Caco-2 (cell line): ENCODE measurements around the gene GRK4. TPM values are rescaled to one million over a fixed set of nuclear protein-coding genes. Genes with fewer than 3 reads are reported as not detected.
A peak's percentile ranks its signal among the peaks of the same experiment; 100 is the strongest.
"Not testable (repeated sequence)": the region's sequence is repeated elsewhere in the genome, so short reads cannot be mapped to it uniquely, and the experiment has no call there.

Source experiments
- BruUV-seq: library from RNA; stranded (reverse); fragments of 400-500 nt; replicated peaks from 2 replicates; lab custom pipeline; 2021; lab: Mats Ljungman, UMichigan
- CTCF ChIA-PET: fragments of 300-600 bp; sonication (Branson Sonifier 250); formaldehyde crosslinking; loops from one replicate; lab custom pipeline; 2022; ENCODE audit warnings: antibody characterized with exemption; lab: Charles Lee
- POLR2A ChIA-PET: fragments of 300-600 bp; sonication (Branson Sonifier 250); formaldehyde crosslinking; loops from one replicate; lab custom pipeline; 2022; ENCODE audit warnings: antibody characterized with exemption; lab: Charles Lee
- DNase-seq, 2 experiments: peaks; one replicate each; pipeline versions ENCODE4 v3.0.0 to v3.0.0-alpha.2; 2020 to 2022
- H3K27me3 ChIP-seq: replicated peaks from 2 replicates; pipeline ENCODE4 v1.6.0; 2011; ENCODE audit warnings: low read length; ENCODE audit not compliant: control insufficient read depth, insufficient read depth
- H3K36me3 ChIP-seq: 2 replicates; pipeline ENCODE4 v1.5.1; 2011; ENCODE audit warnings: low read length; ENCODE audit not compliant: control insufficient read depth, insufficient read depth
- H3K4me1 ChIP-seq: fragments of 250-450 bp; sonication (Bioruptor Pico); 2 replicates; pipeline ENCODE4 v1.5.1; 2020; ENCODE audit warnings: mild to moderate bottlenecking
- H3K4me3 ChIP-seq: 2 replicates; pipeline ENCODE4 v1.5.1; 2011; ENCODE audit warnings: low read depth, mild to moderate bottlenecking, control low read depth, low read length
- H3K9me3 ChIP-seq: fragments of 250-450 bp; sonication (Bioruptor Pico); 2 replicates; pipeline ENCODE4 v1.5.1; 2020; ENCODE audit warnings: mild to moderate bottlenecking, moderate library complexity
- H3K27ac Mint-ChIP-seq: one replicate; pipeline ENCODE4 v1.8.0; 2022; ENCODE audit warnings: mixed read lengths; ENCODE audit not compliant: unreplicated experiment
- H3K27me3 Mint-ChIP-seq: one replicate; pipeline ENCODE4 v1.8.0; 2022; ENCODE audit warnings: mixed read lengths; ENCODE audit not compliant: insufficient read depth, unreplicated experiment
- H3K36me3 Mint-ChIP-seq: one replicate; pipeline ENCODE4 v1.8.0; 2022; ENCODE audit warnings: mild to moderate bottlenecking, mixed read lengths; ENCODE audit not compliant: insufficient read depth, unreplicated experiment
- H3K4me1 Mint-ChIP-seq: one replicate; pipeline ENCODE4 v1.8.0; 2022; ENCODE audit warnings: low read depth, mixed read lengths; ENCODE audit not compliant: unreplicated experiment
- H3K4me3 Mint-ChIP-seq: one replicate; pipeline ENCODE4 v1.8.0; 2022; ENCODE audit warnings: mild to moderate bottlenecking, moderate library complexity, mixed read lengths; ENCODE audit not compliant: unreplicated experiment
- H3K9me3 Mint-ChIP-seq: one replicate; pipeline ENCODE4 v1.8.0; 2022; ENCODE audit warnings: mixed read lengths; ENCODE audit not compliant: unreplicated experiment
- intact Hi-C: fragments of 100-400 bp; cut with micrococcal nuclease; formaldehyde crosslinking; loops from one replicate; pipeline ENCODE4 v1.10.0; 2022; ENCODE audit not compliant: unreplicated experiment
- total RNA-seq: library from RNA; stranded (reverse); gene quantifications from 2 replicates; pipeline ENCODE4 v1.2.3, GENCODE V29; 2022
- TF ChIP-seq, protein P1 (sequence below), 2 experiments: fragments of 200-600 bp in 1 of 2; IDR thresholded peaks; 1 replicate in 1 of 2; 2 replicates in 1 of 2; pipeline versions ENCODE4 v1.5.1 to v1.8.0; 2011 to 2022; ENCODE audit warnings: antibody characterized with exemption in 1 of 2, control low read depth in 1 of 2, inconsistent platforms in 1 of 2, low read depth in 1 of 2, low read length in 1 of 2, mild to moderate bottlenecking in 1 of 2, moderate library complexity in 1 of 2; ENCODE audit not compliant: insufficient read depth in 1 of 2, severe bottlenecking in 1 of 2, unreplicated experiment in 1 of 2

Gene GRK4
- total RNA-seq, 1 experiment from 2014 or later: 7.1 TPM

DNA sequence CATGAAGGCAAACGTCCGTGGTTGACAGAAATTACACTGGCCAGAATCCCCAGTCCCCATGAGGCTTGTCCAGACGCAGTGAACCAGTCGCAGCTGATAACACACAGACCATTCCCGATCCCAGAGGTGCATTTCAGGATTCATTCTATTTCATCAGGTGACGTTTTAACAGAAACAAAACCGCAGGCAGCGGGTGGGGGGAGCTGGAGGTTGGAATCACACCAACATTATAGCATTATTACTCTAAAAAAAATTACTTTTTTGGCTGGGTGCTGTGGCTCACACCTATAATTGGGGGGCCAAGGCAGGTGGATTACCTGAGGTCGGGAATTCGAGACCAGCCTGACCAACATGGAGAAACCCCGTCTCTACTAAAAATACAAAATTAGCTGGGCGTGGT lies 25.4 kb upstream of the GRK4 start:
- POLR2A ChIA-PET: no interaction called here
- no peak overlapping the region for H3K4me3 Mint-ChIP-seq

DNA sequence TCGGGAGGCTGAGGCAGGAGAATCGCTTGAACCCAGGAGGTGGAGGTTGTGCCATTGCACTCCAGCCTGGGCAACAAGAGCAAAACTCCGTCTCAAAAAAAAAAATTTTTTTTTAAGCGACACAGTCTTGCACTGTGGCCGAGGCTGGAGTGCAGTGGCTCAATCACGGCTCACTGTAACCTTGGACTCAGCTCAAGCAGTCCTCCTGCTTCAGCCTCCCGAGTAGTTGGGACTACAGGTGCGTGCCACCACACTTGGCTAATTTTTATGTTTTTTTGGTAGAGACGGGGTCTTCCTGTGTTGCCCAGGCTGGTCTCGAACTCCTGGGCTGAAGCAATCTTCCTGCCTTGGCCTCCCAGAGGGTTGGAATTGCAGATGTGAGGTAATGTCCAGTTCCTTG lies 25.0 kb upstream of the GRK4 start:
- H3K4me3 ChIP-seq, BruUV-seq, H3K4me1 ChIP-seq, DNase-seq, POLR2A ChIA-PET, H3K9me3 ChIP-seq, CTCF ChIA-PET, H3K9me3 Mint-ChIP-seq, H3K27me3 ChIP-seq, H3K27ac Mint-ChIP-seq, H3K36me3 ChIP-seq, intact Hi-C loops, H3K4me3 Mint-ChIP-seq, H3K27me3 Mint-ChIP-seq, H3K4me1 Mint-ChIP-seq: not testable (repeated sequence)
- H3K36me3 Mint-ChIP-seq: peaks cover 79% of the 10 kb centered on the region

More for the DNA sequence above, 25.4 kb upstream of the GRK4 start:
- H3K27ac Mint-ChIP-seq: no peak overlapping the region
- Histone ChIP-seq H3K4me1 (peaks cover 6% of the 10 kb centered on the region), H3K36me3 (peaks cover 2% of the 10 kb centered on the region; the same call in 1 of the 2 replicates), H3K27me3 (no peaks in the 10 kb centered on the region), H3K4me3 (no peak overlapping the region), H3K9me3 (no peaks in the 10 kb centered on the region)
- no TSS peak for BruUV-seq
- TF ChIP-seq, protein P1, sequence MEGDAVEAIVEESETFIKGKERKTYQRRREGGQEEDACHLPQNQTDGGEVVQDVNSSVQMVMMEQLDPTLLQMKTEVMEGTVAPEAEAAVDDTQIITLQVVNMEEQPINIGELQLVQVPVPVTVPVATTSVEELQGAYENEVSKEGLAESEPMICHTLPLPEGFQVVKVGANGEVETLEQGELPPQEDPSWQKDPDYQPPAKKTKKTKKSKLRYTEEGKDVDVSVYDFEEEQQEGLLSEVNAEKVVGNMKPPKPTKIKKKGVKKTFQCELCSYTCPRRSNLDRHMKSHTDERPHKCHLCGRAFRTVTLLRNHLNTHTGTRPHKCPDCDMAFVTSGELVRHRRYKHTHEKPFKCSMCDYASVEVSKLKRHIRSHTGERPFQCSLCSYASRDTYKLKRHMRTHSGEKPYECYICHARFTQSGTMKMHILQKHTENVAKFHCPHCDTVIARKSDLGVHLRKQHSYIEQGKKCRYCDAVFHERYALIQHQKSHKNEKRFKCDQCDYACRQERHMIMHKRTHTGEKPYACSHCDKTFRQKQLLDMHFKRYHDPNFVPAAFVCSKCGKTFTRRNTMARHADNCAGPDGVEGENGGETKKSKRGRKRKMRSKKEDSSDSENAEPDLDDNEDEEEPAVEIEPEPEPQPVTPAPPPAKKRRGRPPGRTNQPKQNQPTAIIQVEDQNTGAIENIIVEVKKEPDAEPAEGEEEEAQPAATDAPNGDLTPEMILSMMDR (IDR thresholded peaks at IDR 0.05; ENCODE audit: insufficient read depth in 1 of 2, low read depth in 1 of 2, low read length in 1 of 2, severe bottlenecking in 1 of 2, unreplicated experiment in 1 of 2): no peak
- no peak for DNase-seq
- CTCF ChIA-PET: no interaction called here
- intact Hi-C loops: no loop called here
- no peaks in the 10 kb centered on the region for H3K27me3 Mint-ChIP-seq
- H3K4me1 Mint-ChIP-seq: no peaks in the 10 kb centered on the region
- H3K9me3 Mint-ChIP-seq: no peaks in the 10 kb centered on the region
- H3K36me3 Mint-ChIP-seq: peaks cover 79% of the 10 kb centered on the region

DNA sequence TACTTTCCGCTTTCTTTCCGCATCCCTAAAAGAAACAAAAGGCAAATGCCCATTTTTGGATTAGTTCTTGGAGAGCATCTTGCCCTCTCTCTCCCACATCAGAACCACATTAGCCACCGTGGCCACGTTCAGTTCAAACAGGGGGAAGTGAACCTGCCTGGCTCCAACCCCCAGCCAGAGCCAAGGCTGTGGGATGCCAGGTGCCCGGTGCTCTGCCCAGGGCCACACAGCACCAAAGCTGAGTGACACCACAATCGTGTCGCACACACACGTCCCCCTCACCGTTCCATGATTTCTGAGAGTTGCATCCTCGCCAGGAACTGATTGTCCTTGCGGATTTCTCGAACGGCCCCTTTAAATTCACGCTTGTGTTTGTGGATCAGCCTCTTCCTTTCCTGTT lies 24.5 kb upstream of the GRK4 start:
- H3K27ac Mint-ChIP-seq: peak overlapping the region; percentile 4

More for the DNA sequence above, 24.5 kb upstream of the GRK4 start:
- Mint-ChIP-seq H3K36me3 (peaks cover 80% of the 10 kb centered on the region), H3K4me1 (no peaks in the 10 kb centered on the region), H3K27me3 (no peaks in the 10 kb centered on the region), H3K4me3 (no peak overlapping the region), H3K9me3 (no peaks in the 10 kb centered on the region)
- Histone ChIP-seq H3K27me3 (no peaks in the 10 kb centered on the region), H3K9me3 (no peaks in the 10 kb centered on the region), H3K4me3 (no peak overlapping the region), H3K4me1 (peaks cover 6% of the 10 kb centered on the region), H3K36me3 (peaks cover 2% of the 10 kb centered on the region; the same call in 1 of the 2 replicates)
- BruUV-seq: TSS peak; percentile 66
- intact Hi-C loops: no loop called here
- CTCF ChIA-PET: no interaction called here
- no peak for DNase-seq
- TF ChIP-seq, protein P1 (IDR thresholded peaks at IDR 0.05; ENCODE audit: insufficient read depth in 1 of 2, low read depth in 1 of 2, low read length in 1 of 2, severe bottlenecking in 1 of 2, unreplicated experiment in 1 of 2): no peak
- POLR2A ChIA-PET: no interaction called here
